Measurements from ENCODE around the gene FYN. TPM values are rescaled to one million over a fixed set of nuclear protein-coding genes. Genes with fewer than 3 reads are reported as not detected.

FYN gene
- total RNA-seq, 1 experiment from 2014 or later, result 249 TPM

GRCh38 chr6:111803371-111803770 is 69.9 kb downstream of the FYN start:
- H3K36me3 ChIP-seq (ENCODE audit: insufficient read depth, low read length), result 0 out of 2 replicates have a peak, but pooled peaks cover 4% of the 10 kb centered on the region
- H3K4me1 ChIP-seq (ENCODE audit: low read length), result peaks cover 63% of the 10 kb centered on the region
- no peak for DNase-seq
- H3K27ac ChIP-seq (ENCODE audit: low read length), result no peak overlapping the region
- peaks cover 99% of the 10 kb centered on the region for H3K79me2 ChIP-seq (ENCODE audit: low read length)
- H3K9me3 ChIP-seq (ENCODE audit: low read length), result no peaks in the 10 kb centered on the region
- H3K4me3 ChIP-seq (ENCODE audit: low read length), result no peak overlapping the region
- no peaks in the 10 kb centered on the region for H4K20me1 ChIP-seq (ENCODE audit: insufficient read depth, low read depth, low read length)
- no peaks in the 10 kb centered on the region for H3K27me3 ChIP-seq (ENCODE audit: low read length)
- H3K4me2 ChIP-seq (ENCODE audit: low read depth, low read length, poor library complexity, severe bottlenecking), result no peak overlapping the region
- no peak overlapping the region for H3K9ac ChIP-seq (ENCODE audit: low read length)
- no peaks in the 10 kb centered on the region for H3K9me2 ChIP-seq (replicated peaks; ENCODE audit: insufficient read depth, low read length)
- no peak overlapping the region for H2AFZ ChIP-seq (ENCODE audit: low read length)

- Histone ChIP-seq H4K20me1 (ENCODE audit: insufficient read depth, low read depth, low read length) (no peaks in the 10 kb centered on the region), H3K4me1 (ENCODE audit: low read length) (peaks cover 58% of the 10 kb centered on the region)
These were observed 70.4 kb downstream of the FYN start for GRCh38 chr6:111802720-111803330.

GRCh38 chr6:111802015-111802414 is 71.2 kb downstream of the FYN start:
- no peaks in the 10 kb centered on the region for H4K20me1 ChIP-seq (ENCODE audit: insufficient read depth, low read depth, low read length)
- no peak overlapping the region for H3K9ac ChIP-seq (ENCODE audit: low read length)
- H3K27ac ChIP-seq (ENCODE audit: low read length), result no peak overlapping the region
- no peak overlapping the region for H3K4me3 ChIP-seq (ENCODE audit: low read length)
- no peak overlapping the region for H2AFZ ChIP-seq (ENCODE audit: low read length)
- H3K9me2 ChIP-seq (replicated peaks; ENCODE audit: insufficient read depth, low read length), result no peaks in the 10 kb centered on the region
- no peak for DNase-seq
- H3K27me3 ChIP-seq (ENCODE audit: low read length), result no peaks in the 10 kb centered on the region
- H3K36me3 ChIP-seq (ENCODE audit: insufficient read depth, low read length), result 0 out of 2 replicates have a peak, but pooled peaks cover 4% of the 10 kb centered on the region
- no peak overlapping the region for H3K4me2 ChIP-seq (ENCODE audit: low read depth, low read length, poor library complexity, severe bottlenecking)
- H3K79me2 ChIP-seq (ENCODE audit: low read length), result peaks cover 96% of the 10 kb centered on the region
- H3K4me1 ChIP-seq (ENCODE audit: low read length), result peaks cover 50% of the 10 kb centered on the region
- no peaks in the 10 kb centered on the region for H3K9me3 ChIP-seq (ENCODE audit: low read length)

More at GRCh38 chr6:111802720-111803330, 70.4 kb downstream of the FYN start:
- Histone ChIP-seq H3K9ac (ENCODE audit: low read length) (no peak overlapping the region), H3K27ac (ENCODE audit: low read length) (no peak overlapping the region), H3K9me3 (ENCODE audit: low read length) (no peaks in the 10 kb centered on the region), H3K36me3 (ENCODE audit: insufficient read depth, low read length) (0 out of 2 replicates have a peak, but pooled peaks cover 4% of the 10 kb centered on the region), H3K79me2 (ENCODE audit: low read length) (peaks cover 99% of the 10 kb centered on the region), H3K4me3 (ENCODE audit: low read length) (no peak overlapping the region), H3K27me3 (ENCODE audit: low read length) (no peaks in the 10 kb centered on the region), H3K9me2 (replicated peaks; ENCODE audit: insufficient read depth, low read length) (no peaks in the 10 kb centered on the region), H2AFZ (ENCODE audit: low read length) (no peak overlapping the region), H3K4me2 (ENCODE audit: low read depth, low read length, poor library complexity, severe bottlenecking) (no peak overlapping the region)
- DNase-seq, result no peak

GRCh38 chr6:111800821-111801220 is 72.4 kb downstream of the FYN start:
- Histone ChIP-seq H3K27me3 (ENCODE audit: low read length) (no peaks in the 10 kb centered on the region), H3K36me3 (ENCODE audit: insufficient read depth, low read length) (0 out of 2 replicates have a peak, but pooled peaks cover 4% of the 10 kb centered on the region), H3K9me2 (replicated peaks; ENCODE audit: insufficient read depth, low read length) (no peaks in the 10 kb centered on the region), H3K9me3 (ENCODE audit: low read length) (no peaks in the 10 kb centered on the region), H3K4me2 (ENCODE audit: low read depth, low read length, poor library complexity, severe bottlenecking) (no peak overlapping the region), H3K27ac (ENCODE audit: low read length) (no peak overlapping the region), H2AFZ (ENCODE audit: low read length) (no peak overlapping the region), H4K20me1 (ENCODE audit: insufficient read depth, low read depth, low read length) (no peaks in the 10 kb centered on the region), H3K4me3 (ENCODE audit: low read length) (no peak overlapping the region), H3K9ac (ENCODE audit: low read length) (no peak overlapping the region), H3K4me1 (ENCODE audit: low read length) (peaks cover 49% of the 10 kb centered on the region), H3K79me2 (ENCODE audit: low read length) (peaks cover 96% of the 10 kb centered on the region)
- no peak for DNase-seq

- no peak for DNase-seq
- peaks cover 49% of the 10 kb centered on the region for H3K4me1 ChIP-seq (ENCODE audit: low read length)
- H3K4me3 ChIP-seq (ENCODE audit: low read length), result no peak overlapping the region
- H3K9me3 ChIP-seq (ENCODE audit: low read length), result no peaks in the 10 kb centered on the region
- no peaks in the 10 kb centered on the region for H4K20me1 ChIP-seq (ENCODE audit: insufficient read depth, low read depth, low read length)
- no peak overlapping the region for H3K9ac ChIP-seq (ENCODE audit: low read length)
- H3K27me3 ChIP-seq (ENCODE audit: low read length), result no peaks in the 10 kb centered on the region
- no peak overlapping the region for H3K4me2 ChIP-seq (ENCODE audit: low read depth, low read length, poor library complexity, severe bottlenecking)
- H2AFZ ChIP-seq (ENCODE audit: low read length), result no peak overlapping the region
- 0 out of 2 replicates have a peak, but pooled peaks cover 4% of the 10 kb centered on the region for H3K36me3 ChIP-seq (ENCODE audit: insufficient read depth, low read length)
- H3K79me2 ChIP-seq (ENCODE audit: low read length), result peaks cover 96% of the 10 kb centered on the region
- no peak overlapping the region for H3K27ac ChIP-seq (ENCODE audit: low read length)
- H3K9me2 ChIP-seq (replicated peaks; ENCODE audit: insufficient read depth, low read length), result no peaks in the 10 kb centered on the region
These were observed 72.9 kb downstream of the FYN start for GRCh38 chr6:111800259-111800765.

DNA sequence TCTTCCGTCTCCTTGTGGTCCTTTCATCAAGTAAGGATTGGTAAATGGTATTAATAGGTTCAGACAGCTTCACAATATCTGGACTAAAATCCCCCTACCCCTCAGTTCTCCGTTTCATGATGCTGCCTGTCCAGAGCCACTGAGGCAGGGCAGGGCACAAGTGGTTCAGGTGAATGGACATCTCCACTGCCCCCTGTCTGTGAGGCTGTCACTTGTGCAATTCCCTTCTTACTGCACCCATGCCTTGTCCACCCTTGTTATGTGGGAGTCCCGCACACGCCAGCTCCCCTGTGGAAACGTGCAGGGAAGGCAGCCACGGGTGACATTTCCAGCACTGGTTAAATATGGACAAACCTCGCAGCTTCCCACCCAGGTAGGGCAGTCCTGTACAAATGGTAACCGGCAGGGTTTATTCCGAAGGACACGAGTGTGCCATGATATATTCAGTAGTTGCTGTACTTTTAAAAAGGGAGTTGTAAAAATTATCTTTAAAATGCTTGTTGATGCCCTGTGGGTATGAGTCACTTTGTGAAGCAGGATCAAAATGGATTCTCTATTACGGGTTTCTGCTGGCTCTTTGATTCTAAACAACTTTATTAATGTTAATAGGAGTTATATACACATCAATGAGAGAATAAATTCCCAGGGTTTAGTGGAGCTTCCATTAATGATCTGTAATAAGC is 73.5 kb downstream of the FYN start:
- Histone ChIP-seq H3K27me3 (ENCODE audit: low read length) (no peaks in the 10 kb centered on the region), H4K20me1 (ENCODE audit: insufficient read depth, low read depth, low read length) (no peaks in the 10 kb centered on the region), H3K9ac (ENCODE audit: low read length) (no peak overlapping the region), H3K4me3 (ENCODE audit: low read length) (no peak overlapping the region), H3K27ac (ENCODE audit: low read length) (no peak overlapping the region), H3K36me3 (ENCODE audit: insufficient read depth, low read length) (0 out of 2 replicates have a peak, but pooled peaks cover 4% of the 10 kb centered on the region), H3K9me3 (ENCODE audit: low read length) (no peaks in the 10 kb centered on the region), H3K79me2 (ENCODE audit: low read length) (peaks cover 96% of the 10 kb centered on the region), H2AFZ (ENCODE audit: low read length) (no peak overlapping the region), H3K9me2 (replicated peaks; ENCODE audit: insufficient read depth, low read length) (no peaks in the 10 kb centered on the region), H3K4me1 (ENCODE audit: low read length) (peaks cover 49% of the 10 kb centered on the region), H3K4me2 (ENCODE audit: low read depth, low read length, poor library complexity, severe bottlenecking) (no peak overlapping the region)
- DNase-seq, result no peak

GRCh38 chr6:111798281-111798725 is 74.9 kb downstream of the FYN start:
- Histone ChIP-seq H3K27me3 (ENCODE audit: low read length) (no peaks in the 10 kb centered on the region), H4K20me1 (ENCODE audit: insufficient read depth, low read depth, low read length) (no peaks in the 10 kb centered on the region), H3K9me3 (ENCODE audit: low read length) (no peaks in the 10 kb centered on the region), H2AFZ (ENCODE audit: low read length) (no peak overlapping the region), H3K9ac (ENCODE audit: low read length) (no peak overlapping the region), H3K4me2 (ENCODE audit: low read depth, low read length, poor library complexity, severe bottlenecking) (no peak overlapping the region), H3K79me2 (ENCODE audit: low read length) (peaks cover 96% of the 10 kb centered on the region), H3K36me3 (ENCODE audit: insufficient read depth, low read length) (0 out of 2 replicates have a peak, but pooled peaks cover 4% of the 10 kb centered on the region), H3K27ac (ENCODE audit: low read length) (no peak overlapping the region), H3K4me1 (ENCODE audit: low read length) (peaks cover 61% of the 10 kb centered on the region), H3K4me3 (ENCODE audit: low read length) (no peak overlapping the region), H3K9me2 (replicated peaks; ENCODE audit: insufficient read depth, low read length) (no peaks in the 10 kb centered on the region)
- DNase-seq, result no peak

DNA sequence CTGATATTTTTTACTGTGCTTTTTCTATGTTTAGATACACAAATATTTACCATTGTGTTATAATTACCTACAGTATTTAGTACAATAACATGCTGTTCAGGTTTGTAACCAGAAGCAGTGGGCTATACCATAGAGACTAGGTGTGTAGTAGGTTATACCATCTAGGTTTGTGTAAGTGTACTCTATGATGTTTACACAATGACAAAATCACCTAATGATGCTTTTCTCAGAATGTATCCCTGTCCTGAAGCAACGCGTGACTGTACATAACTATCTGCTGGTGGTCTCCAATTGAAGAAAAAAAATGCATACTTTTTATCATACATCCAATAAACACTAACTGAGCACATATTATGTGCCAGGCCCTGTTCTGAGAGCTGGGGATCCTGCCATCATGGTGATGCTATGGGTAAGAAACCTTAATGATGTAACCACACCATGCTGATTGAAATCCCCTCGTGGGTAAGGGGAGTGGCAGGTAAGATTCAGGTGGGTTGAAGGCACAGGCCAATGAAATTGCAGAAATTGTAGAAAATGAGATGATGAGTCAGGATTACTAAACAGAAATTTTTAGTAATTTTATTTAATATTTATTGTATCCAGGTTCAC is 76.8 kb downstream of the FYN start:
- peaks cover 64% of the 10 kb centered on the region for H3K4me1 ChIP-seq (ENCODE audit: low read length)
- no peak overlapping the region for H3K27ac ChIP-seq (ENCODE audit: low read length)

More for the DNA sequence above, 76.8 kb downstream of the FYN start:
- no peaks in the 10 kb centered on the region for H4K20me1 ChIP-seq (ENCODE audit: insufficient read depth, low read depth, low read length)
- no peaks in the 10 kb centered on the region for H3K36me3 ChIP-seq (ENCODE audit: insufficient read depth, low read length)
- H3K4me3 ChIP-seq (ENCODE audit: low read length), result no peak overlapping the region
- H3K4me2 ChIP-seq (ENCODE audit: low read depth, low read length, poor library complexity, severe bottlenecking), result no peak overlapping the region
- no peak overlapping the region for H2AFZ ChIP-seq (ENCODE audit: low read length)
- no peaks in the 10 kb centered on the region for H3K27me3 ChIP-seq (ENCODE audit: low read length)
- no peak for DNase-seq
- H3K79me2 ChIP-seq (ENCODE audit: low read length), result peaks cover 97% of the 10 kb centered on the region
- H3K9me3 ChIP-seq (ENCODE audit: low read length), result no peaks in the 10 kb centered on the region
- no peak overlapping the region for H3K9ac ChIP-seq (ENCODE audit: low read length)
- no peaks in the 10 kb centered on the region for H3K9me2 ChIP-seq (replicated peaks; ENCODE audit: insufficient read depth, low read length)

All from Karpas-422 (cell line).